ENCODE results near the gene ZDHHC18.

ZDHHC18 gene

DNA sequence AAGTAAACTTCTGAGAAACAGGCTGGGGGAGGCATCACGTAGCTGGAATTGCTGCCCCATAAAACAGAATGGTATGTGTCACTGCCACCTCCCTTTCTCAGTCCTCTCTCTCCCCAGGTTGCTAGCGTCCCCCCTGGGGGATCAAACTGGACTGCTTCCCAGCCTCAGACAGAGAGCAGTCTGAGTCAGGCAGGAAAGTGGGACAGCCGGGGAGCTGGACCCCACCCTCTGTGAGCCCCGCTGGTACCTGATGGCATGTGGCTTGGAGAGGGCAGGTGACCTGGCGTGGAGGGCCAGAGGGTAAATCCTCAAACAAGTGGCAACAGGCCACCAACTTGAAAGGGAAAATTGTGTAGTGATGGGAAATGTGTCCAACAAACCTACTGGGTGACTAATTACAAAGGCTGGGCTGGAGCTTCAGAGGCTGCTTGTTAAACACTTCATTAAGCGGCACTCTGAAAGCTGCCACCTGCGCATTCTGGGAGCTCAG, 35.4 kb downstream of the ZDHHC18 start:
- H3K4me3 ChIP-seq (ENCODE audit: low read depth, low read length), result no peak overlapping the region
- H3K9me3 ChIP-seq (ENCODE audit: control insufficient read depth, insufficient read depth, low read depth, low read length), result no peaks in the 10 kb centered on the region
- no peak overlapping the region for H3K27ac ChIP-seq (ENCODE audit: extremely low read depth, low read depth, low read length)
- ChIA-PET CTCF (interaction anchor here (0.6 to 4.1 kb wide), 8 partner anchors 9 to 262 kb away, joined by 3 to 18 read pairs (median 4); no protein-coding TSS in a partner anchor), POLR2A (interaction anchor here (0.8 to 1.2 kb wide), 2 partner anchors 25 to 36 kb away, joined by 3 read pairs; partner anchors contain the start of gene ZDHHC18)
- H3K36me3 ChIP-seq (ENCODE audit: control insufficient read depth in 2 of 2, insufficient read depth in 1 of 2, low read length in 2 of 2), result no peaks in the 10 kb centered on the region
- H3K4me1 ChIP-seq (ENCODE audit: control insufficient read depth, insufficient read depth, low read length), result 0 out of 2 replicates have a peak, but pooled peaks cover 2% of the 10 kb centered on the region
- TF ChIP-seq, protein P1, sequence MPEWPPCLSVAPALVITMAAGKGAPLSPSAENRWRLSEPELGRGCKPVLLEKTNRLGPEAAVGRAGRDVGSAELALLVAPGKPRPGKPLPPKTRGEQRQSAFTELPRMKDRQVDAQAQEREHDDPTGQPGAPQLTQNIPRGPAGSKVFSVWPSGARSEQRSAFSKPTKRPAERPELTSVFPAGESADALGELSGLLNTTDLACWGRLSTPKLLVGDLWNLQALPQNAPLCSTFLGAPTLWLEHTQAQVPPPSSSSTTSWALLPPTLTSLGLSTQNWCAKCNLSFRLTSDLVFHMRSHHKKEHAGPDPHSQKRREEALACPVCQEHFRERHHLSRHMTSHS (tag by site-specific recombination; IDR thresholded peaks at IDR 0.05), result no peak
- TF ChIP-seq SCRT2 (tag by site-specific recombination; IDR thresholded peaks at IDR 0.05) (peak; percentile 43; the same call in 1 of the 2 replicates), ZBTB49 (tag by site-specific recombination; IDR thresholded peaks at IDR 0.05; ENCODE audit: low read depth) (no peak), ZNF335 (tag by site-specific recombination; conservative IDR thresholded peaks at IDR 0.05) (0 out of 2 replicates have a peak, but pooled peaks have one; percentile 13), ZBTB11 (tag by site-specific recombination; conservative IDR thresholded peaks at IDR 0.05; ENCODE audit: low read depth) (no peak), GLIS2 (tag by site-specific recombination; IDR thresholded peaks at IDR 0.05) (0 out of 2 replicates have a peak, but pooled peaks have one; percentile 11), SP7 (tag by site-specific recombination; IDR thresholded peaks at IDR 0.05) (peak; percentile 42; the same call in 1 of the 2 replicates), EGR2 (tag by site-specific recombination; IDR thresholded peaks at IDR 0.05; ENCODE audit: low read depth) (no peak), HOXC10 (CRISPR knock-in tag; IDR thresholded peaks at IDR 0.05) (0 out of 2 replicates have a peak, but pooled peaks have one; percentile 30), ZNF341 (tag by site-specific recombination; IDR thresholded peaks at IDR 0.05; ENCODE audit: low read depth) (peak; percentile 95), KLF17 (tag by site-specific recombination; IDR thresholded peaks at IDR 0.05) (peak; percentile 38; the same call in 1 of the 2 replicates), GLIS1 (tag by site-specific recombination; IDR thresholded peaks at IDR 0.05) (peak; percentile 71), ZIC2 (tag by site-specific recombination; IDR thresholded peaks at IDR 0.05) (peak; percentile 91)
- TF ChIP-seq, protein P2, sequence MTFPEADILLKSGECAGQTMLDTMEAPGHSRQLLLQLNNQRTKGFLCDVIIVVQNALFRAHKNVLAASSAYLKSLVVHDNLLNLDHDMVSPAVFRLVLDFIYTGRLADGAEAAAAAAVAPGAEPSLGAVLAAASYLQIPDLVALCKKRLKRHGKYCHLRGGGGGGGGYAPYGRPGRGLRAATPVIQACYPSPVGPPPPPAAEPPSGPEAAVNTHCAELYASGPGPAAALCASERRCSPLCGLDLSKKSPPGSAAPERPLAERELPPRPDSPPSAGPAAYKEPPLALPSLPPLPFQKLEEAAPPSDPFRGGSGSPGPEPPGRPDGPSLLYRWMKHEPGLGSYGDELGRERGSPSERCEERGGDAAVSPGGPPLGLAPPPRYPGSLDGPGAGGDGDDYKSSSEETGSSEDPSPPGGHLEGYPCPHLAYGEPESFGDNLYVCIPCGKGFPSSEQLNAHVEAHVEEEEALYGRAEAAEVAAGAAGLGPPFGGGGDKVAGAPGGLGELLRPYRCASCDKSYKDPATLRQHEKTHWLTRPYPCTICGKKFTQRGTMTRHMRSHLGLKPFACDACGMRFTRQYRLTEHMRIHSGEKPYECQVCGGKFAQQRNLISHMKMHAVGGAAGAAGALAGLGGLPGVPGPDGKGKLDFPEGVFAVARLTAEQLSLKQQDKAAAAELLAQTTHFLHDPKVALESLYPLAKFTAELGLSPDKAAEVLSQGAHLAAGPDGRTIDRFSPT (tag by site-specific recombination; IDR thresholded peaks at IDR 0.05), result 0 out of 2 replicates have a peak, but pooled peaks have one; percentile 36

All from HEK293 (cell line).